Progenitor cell of endocrine pancreas (in vitro differentiated cells): Measurements from ENCODE around the gene KLB. TPM values are rescaled to one million over a fixed set of nuclear protein-coding genes. Genes with fewer than 3 reads are reported as not detected.

Experiments
- DNase-seq: peaks from one replicate; pipeline ENCODE4 v3.0.0; 2021; ENCODE audit warnings: low spot score; ENCODE audit not compliant: unreplicated experiment
- H3K27ac Mint-ChIP-seq: 2 replicates; pipeline ENCODE4 v1.8.0; 2021; ENCODE audit warnings: mild to moderate bottlenecking, moderate library complexity, mixed read lengths
- H3K27me3 Mint-ChIP-seq: 2 replicates; pipeline ENCODE4 v1.8.0; 2021; ENCODE audit warnings: mixed read lengths
- H3K36me3 Mint-ChIP-seq: 2 replicates; pipeline ENCODE4 v1.8.0; 2022; ENCODE audit warnings: mixed read lengths; ENCODE audit not compliant: insufficient read depth
- H3K4me1 Mint-ChIP-seq: 2 replicates; pipeline ENCODE4 v1.8.0; 2021; ENCODE audit warnings: low read depth, mixed read lengths
- H3K4me3 Mint-ChIP-seq: 2 replicates; pipeline ENCODE4 v1.8.0; 2021; ENCODE audit warnings: low read depth, mild to moderate bottlenecking, moderate library complexity, mixed read lengths
- H3K9me3 Mint-ChIP-seq: 2 replicates; pipeline ENCODE4 v1.8.0; 2021; ENCODE audit warnings: low read depth, mixed read lengths
- CTCF ChIP-seq: fragments of 200-600 bp; sonication (generic); IDR thresholded peaks from one replicate; pipeline ENCODE4 v1.5.0; 2021; ENCODE audit warnings: antibody characterized with exemption, mild to moderate bottlenecking; ENCODE audit not compliant: unreplicated experiment
- total RNA-seq: library from RNA; stranded (reverse); gene quantifications from 2 replicates; pipeline ENCODE4 v1.2.1, GENCODE V29; 2021

Gene KLB
- total RNA-seq, 1 donor from 2014 or later: 0.43 TPM

- Mint-ChIP-seq H3K27me3 (no peaks in the 10 kb centered on the region), H3K27ac (no peak overlapping the region), H3K36me3 (no peaks in the 10 kb centered on the region), H3K9me3 (no peaks in the 10 kb centered on the region), H3K4me1 (peaks cover 13% of the 10 kb centered on the region), H3K4me3 (no peak overlapping the region)
- TF ChIP-seq CTCF: no peak
- DNase-seq: no peak
These were observed 20.0 kb downstream of the KLB start for GRCh38 chr4:39426728-39427127.

DNA sequence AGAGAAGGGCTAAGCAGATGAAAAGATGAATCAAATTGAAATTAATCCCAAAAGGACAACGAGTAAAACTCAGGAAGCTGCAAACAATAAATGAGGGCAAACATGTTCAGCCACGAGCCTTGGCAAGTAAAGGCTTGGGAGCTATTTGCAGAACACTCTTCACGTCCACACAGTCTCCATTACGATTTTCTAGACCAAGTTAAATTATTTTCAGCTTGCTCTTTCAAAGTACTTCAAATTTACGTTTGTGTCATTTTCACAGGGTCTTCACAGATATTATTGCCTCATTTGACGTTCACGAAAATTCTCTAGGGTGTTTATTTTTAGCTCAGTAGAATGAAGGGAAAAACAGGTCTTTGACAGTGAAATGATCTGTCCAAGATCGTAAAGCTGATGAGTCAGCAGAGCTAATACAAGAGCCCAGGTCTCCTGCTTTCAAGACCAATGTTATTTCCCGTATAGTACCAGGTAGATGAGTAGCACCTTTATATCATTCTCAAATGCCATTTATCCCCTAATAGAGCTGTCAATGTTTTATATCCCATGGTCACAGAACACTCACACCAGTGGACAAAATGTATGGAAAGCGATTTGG lies 20.9 kb downstream of the KLB start:
- no peak overlapping the region for H3K27ac Mint-ChIP-seq
- no peak for DNase-seq
- TF ChIP-seq CTCF: no peak
- H3K4me3 Mint-ChIP-seq: no peak overlapping the region
- H3K27me3 Mint-ChIP-seq: no peaks in the 10 kb centered on the region
- H3K36me3 Mint-ChIP-seq: no peaks in the 10 kb centered on the region
- no peaks in the 10 kb centered on the region for H3K9me3 Mint-ChIP-seq
- peaks cover 13% of the 10 kb centered on the region for H3K4me1 Mint-ChIP-seq

- H3K4me3 Mint-ChIP-seq: no peak overlapping the region
- DNase-seq: no peak
- peaks cover 13% of the 10 kb centered on the region for H3K4me1 Mint-ChIP-seq
- H3K27me3 Mint-ChIP-seq: no peaks in the 10 kb centered on the region
- H3K27ac Mint-ChIP-seq: no peak overlapping the region
- no peak for TF ChIP-seq CTCF
- H3K36me3 Mint-ChIP-seq: no peaks in the 10 kb centered on the region
- H3K9me3 Mint-ChIP-seq: no peaks in the 10 kb centered on the region
These were observed 23.0 kb downstream of the KLB start for GRCh38 chr4:39429476-39430334.

- H3K36me3 Mint-ChIP-seq: no peaks in the 10 kb centered on the region
- no peak for TF ChIP-seq CTCF
These were observed 27.3 kb downstream of the KLB start for GRCh38 chr4:39433878-39434492.

More at GRCh38 chr4:39433878-39434492, 27.3 kb downstream of the KLB start:
- H3K27me3 Mint-ChIP-seq: peaks cover 3% of the 10 kb centered on the region
- H3K4me3 Mint-ChIP-seq: no peak overlapping the region
- no peak for DNase-seq
- no peak overlapping the region for H3K27ac Mint-ChIP-seq
- no peaks in the 10 kb centered on the region for H3K9me3 Mint-ChIP-seq
- peaks cover 10% of the 10 kb centered on the region for H3K4me1 Mint-ChIP-seq
